ENCODE measurements around the gene TYSND1. TPM values are rescaled to one million over a fixed set of nuclear protein-coding genes. Genes with fewer than 3 reads are reported as not detected.
"Not testable (repeated sequence)": the region's sequence is repeated elsewhere in the genome, so short reads cannot be mapped to it uniquely, and the experiment has no call there.

TYSND1 gene
- total RNA-seq, 2 donors from 2014 or later = 4.4 to 4.9 TPM

DNA sequence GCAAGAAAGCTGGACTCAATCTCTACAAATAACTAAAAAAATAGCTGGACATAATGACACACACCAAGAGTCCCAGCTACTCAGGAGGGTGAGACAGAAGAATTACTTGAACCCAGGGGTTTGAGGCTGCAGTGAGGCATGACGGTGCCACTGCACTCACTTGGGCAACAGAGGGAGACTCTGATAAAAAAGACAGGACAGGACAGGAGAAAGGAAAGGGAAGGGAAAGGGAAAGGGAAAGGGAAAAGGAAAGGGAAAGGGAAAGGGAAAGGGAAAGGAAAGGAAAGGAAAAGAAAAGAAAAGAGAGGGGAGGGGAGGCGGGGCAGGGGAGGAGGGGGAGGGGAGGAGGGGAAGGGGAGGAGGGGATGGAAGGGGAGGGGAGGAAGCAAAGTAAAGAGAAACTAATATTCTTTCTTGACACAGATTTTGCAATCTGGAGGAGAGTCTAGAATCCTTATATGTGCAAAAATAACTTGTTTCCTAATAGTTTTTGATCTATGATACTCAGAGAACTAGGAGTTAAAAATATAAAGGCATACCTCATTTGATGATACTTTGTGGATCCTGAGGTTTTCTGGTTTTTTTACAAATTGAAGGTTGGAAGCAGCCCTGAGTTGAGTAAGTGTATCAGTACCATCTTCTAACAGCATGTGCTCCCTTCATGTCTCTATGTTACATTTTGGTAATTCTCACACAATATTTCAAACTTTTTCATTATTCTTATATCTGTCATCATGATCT lies 15.8 kb upstream of the TYSND1 start:
- no peak for DNase-seq (ENCODE audit: low spot score)
- Histone ChIP-seq H3K27me3 (no peaks in the 10 kb centered on the region), H3K4me1 (peaks cover 0 to 47% of the 10 kb centered on the region in 2 donors), H3K9me3 (no peaks in the 10 kb centered on the region), H3K36me3 (peaks cover 31% of the 10 kb centered on the region), H3K27ac (no peak overlapping the region), H3K4me3 (no peak overlapping the region)
- TF ChIP-seq, protein P1, sequence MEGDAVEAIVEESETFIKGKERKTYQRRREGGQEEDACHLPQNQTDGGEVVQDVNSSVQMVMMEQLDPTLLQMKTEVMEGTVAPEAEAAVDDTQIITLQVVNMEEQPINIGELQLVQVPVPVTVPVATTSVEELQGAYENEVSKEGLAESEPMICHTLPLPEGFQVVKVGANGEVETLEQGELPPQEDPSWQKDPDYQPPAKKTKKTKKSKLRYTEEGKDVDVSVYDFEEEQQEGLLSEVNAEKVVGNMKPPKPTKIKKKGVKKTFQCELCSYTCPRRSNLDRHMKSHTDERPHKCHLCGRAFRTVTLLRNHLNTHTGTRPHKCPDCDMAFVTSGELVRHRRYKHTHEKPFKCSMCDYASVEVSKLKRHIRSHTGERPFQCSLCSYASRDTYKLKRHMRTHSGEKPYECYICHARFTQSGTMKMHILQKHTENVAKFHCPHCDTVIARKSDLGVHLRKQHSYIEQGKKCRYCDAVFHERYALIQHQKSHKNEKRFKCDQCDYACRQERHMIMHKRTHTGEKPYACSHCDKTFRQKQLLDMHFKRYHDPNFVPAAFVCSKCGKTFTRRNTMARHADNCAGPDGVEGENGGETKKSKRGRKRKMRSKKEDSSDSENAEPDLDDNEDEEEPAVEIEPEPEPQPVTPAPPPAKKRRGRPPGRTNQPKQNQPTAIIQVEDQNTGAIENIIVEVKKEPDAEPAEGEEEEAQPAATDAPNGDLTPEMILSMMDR (IDR thresholded peaks at IDR 0.05) = no peak

DNA sequence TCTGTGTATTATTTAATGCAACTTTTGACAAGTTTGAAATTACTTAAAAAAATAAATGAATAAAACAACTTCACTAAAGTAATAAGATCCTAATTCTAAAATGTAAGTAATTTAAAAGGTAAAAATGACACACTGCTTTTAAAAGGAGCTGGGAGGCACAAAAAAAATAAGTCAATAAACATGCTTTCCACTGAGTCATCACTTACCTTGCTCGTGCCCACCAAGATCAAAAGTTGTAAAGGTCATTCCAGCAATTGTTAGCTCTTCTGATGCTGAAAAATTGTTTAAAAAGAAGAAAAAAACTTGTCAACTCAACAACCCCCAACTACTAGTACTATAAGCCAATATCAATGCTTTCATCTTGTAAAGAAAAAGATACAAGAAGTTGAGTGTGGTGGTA lies 14.3 kb upstream of the TYSND1 start:
- H3K27ac ChIP-seq = no peak overlapping the region
- TF ChIP-seq, protein P1 (IDR thresholded peaks at IDR 0.05) = no peak
- H3K9me3 ChIP-seq = no peaks in the 10 kb centered on the region
- no peaks in the 10 kb centered on the region for H3K27me3 ChIP-seq
- peaks cover 37% of the 10 kb centered on the region for H3K36me3 ChIP-seq
- H3K4me1 ChIP-seq = peaks cover 0 to 39% of the 10 kb centered on the region in 2 donors
- DNase-seq (ENCODE audit: low spot score) = no peak
- H3K4me3 ChIP-seq = no peak overlapping the region

DNA sequence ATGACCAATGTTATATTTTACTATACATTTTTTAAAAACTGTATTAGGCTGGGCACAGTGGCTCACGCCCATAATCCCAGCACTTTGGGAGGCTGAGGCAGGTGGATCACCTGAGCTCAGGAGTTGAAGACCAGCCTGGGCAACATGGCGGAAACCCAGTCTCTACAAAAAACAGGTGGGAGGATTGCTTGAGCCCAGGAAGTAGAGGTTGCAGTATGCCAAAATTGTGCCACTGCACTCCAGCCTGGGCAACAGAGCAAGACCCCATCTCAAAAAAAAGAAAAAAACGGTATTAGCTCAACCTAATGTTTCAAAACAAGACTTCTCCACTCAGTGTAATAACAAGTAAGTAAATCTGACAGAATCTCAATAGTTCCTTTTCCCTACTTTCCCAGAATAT lies 12.9 kb upstream of the TYSND1 start:
- not testable (repeated sequence) for H3K27ac ChIP-seq; H3K4me3 ChIP-seq; DNase-seq (ENCODE audit: low spot score); H3K9me3 ChIP-seq; H3K27me3 ChIP-seq
- Histone ChIP-seq H3K36me3 (peaks cover 45% of the 10 kb centered on the region), H3K4me1 (peaks cover 0 to 36% of the 10 kb centered on the region in 2 donors)

DNA sequence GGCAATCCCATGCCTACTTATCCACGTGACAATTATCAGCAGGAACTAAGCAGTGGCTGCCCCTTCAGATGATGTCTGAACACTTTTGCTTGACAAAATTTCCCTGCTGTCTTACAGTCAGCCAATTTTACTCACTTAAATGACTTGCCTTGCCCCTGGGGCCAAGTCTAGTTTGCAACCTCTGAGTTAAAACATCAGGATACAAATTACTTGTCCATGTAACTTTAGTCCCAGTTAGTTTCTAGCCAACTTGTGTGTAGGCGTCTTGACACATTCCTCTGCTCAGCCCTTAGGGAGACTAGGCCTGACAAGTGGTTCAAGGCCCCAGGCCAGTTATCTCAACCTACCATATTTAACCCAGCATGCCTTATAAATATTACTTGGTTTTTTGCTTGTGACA lies 11.6 kb upstream of the TYSND1 start:
- TF ChIP-seq, protein P1 (IDR thresholded peaks at IDR 0.05) = no peak
- no peaks in the 10 kb centered on the region for H3K27me3 ChIP-seq
- peaks cover 0 to 25% of the 10 kb centered on the region in 2 donors for H3K4me1 ChIP-seq
- no peak overlapping the region for H3K27ac ChIP-seq
- H3K4me3 ChIP-seq = no peak overlapping the region
- no peaks in the 10 kb centered on the region for H3K9me3 ChIP-seq
- H3K36me3 ChIP-seq = peaks cover 52% of the 10 kb centered on the region
- no peak for DNase-seq (ENCODE audit: low spot score)

DNA sequence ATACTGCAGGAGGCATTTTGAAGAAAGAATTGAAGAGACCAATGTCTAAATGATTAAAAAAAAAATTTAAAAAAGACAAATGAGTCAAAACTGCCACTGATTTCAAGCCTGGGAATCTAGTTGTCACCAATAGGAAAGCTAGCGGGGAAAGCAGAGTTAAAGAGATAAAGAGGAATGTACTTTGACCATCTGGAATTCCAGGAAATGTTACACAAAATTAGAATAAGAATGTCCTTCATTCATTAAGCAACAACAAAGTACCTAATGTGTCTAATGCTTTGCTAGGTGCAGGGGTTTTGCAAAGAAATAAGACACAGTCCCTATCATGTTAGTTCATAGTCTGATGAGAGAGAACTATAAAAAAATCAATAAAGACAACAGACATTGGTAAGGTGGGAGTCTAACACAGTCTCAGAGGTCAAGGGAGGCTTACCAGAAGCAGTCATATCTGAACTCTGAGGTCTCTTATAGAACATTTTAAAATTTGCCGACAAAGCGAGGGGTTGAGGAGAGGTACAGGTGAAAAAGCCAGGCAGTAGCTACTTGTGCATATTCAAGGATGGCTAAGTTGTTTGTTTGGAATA lies 8.8 kb upstream of the TYSND1 start:
- Histone ChIP-seq H3K4me1 (peaks cover 0 to 4% of the 10 kb centered on the region in 2 donors), H3K36me3 (peaks cover 65% of the 10 kb centered on the region), H3K4me3 (no peak overlapping the region), H3K27ac (no peak overlapping the region), H3K27me3 (no peaks in the 10 kb centered on the region), H3K9me3 (no peaks in the 10 kb centered on the region)
- TF ChIP-seq, protein P1 (IDR thresholded peaks at IDR 0.05) = no peak
- DNase-seq (ENCODE audit: low spot score) = no peak

DNA sequence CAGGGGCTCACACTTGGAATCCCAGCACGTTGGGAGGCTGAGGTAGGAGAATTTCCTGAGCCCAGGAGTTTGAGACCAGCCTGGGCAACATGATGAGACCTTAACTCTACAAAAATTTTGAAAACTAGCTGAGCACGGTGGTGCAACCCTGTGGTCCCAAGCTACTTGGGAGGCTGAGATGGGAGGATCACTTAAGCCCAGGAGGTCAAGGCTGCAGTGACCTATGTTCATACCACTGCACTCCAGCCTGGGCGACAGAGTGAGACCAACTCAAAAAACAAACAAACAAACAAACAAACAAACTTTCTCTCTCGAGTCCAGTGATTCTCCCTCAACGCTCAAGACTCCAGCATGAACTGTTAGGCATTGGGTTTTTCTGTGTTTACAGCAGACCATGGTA lies 2.0 kb upstream of the TYSND1 start:
- no peak overlapping the region for H3K4me3 ChIP-seq

More for the DNA sequence above, 2.0 kb upstream of the TYSND1 start:
- no peaks in the 10 kb centered on the region for H3K27me3 ChIP-seq
- no peaks in the 10 kb centered on the region for H3K9me3 ChIP-seq
- H3K36me3 ChIP-seq = peaks cover 45% of the 10 kb centered on the region
- DNase-seq (ENCODE audit: low spot score) = no peak
- TF ChIP-seq, protein P1 (IDR thresholded peaks at IDR 0.05) = no peak
- H3K27ac ChIP-seq = no peak overlapping the region
- peaks cover 0 to 22% of the 10 kb centered on the region in 2 donors for H3K4me1 ChIP-seq
